ENCODE results near the gene SLC25A27. TPM values are rescaled to one million over a fixed set of nuclear protein-coding genes. Genes with fewer than 3 reads are reported as not detected.

SLC25A27 gene
- total and polyA plus RNA-seq, 2 donors = 1.8 to 27.0 TPM

GRCh38 chr6:46689657-46690056 is 36.9 kb downstream of the SLC25A27 start:
- Histone ChIP-seq H3K27me3 (ENCODE audit: control insufficient read depth in 2 of 2, insufficient read depth in 1 of 2, low read length in 1 of 2) (no peaks in the 10 kb centered on the region), H3K27ac (ENCODE audit: low read depth in 1 of 2, low read length in 1 of 2) (no peak overlapping the region), H3K36me3 (ENCODE audit: control insufficient read depth in 2 of 2, insufficient read depth in 2 of 2, low read length in 1 of 2) (no peaks in the 10 kb centered on the region), H3K4me3 (ENCODE audit: low read length in 2 of 2) (no peak overlapping the region), H3K9me3 (ENCODE audit: control insufficient read depth in 2 of 2, insufficient read depth in 1 of 2, low read length in 1 of 2) (peaks cover 0 to 9% of the 10 kb centered on the region in 2 donors), H3K4me1 (ENCODE audit: control insufficient read depth in 2 of 2, insufficient read depth in 2 of 2, low read length in 2 of 2) (no peaks in the 10 kb centered on the region)
- WGBS = 95% methylated on average over 3 of the region's 3 CpGs
- DNase-seq (ENCODE audit: low read depth in 6 of 9, low spot score in 9 of 9) = no peak

GRCh38 chr6:46690141-46690755 is 37.5 kb downstream of the SLC25A27 start:
- Histone ChIP-seq H3K4me3 (ENCODE audit: low read length in 2 of 2) (no peak overlapping the region), H3K9me3 (ENCODE audit: control insufficient read depth in 2 of 2, insufficient read depth in 1 of 2, low read length in 1 of 2) (peaks cover 0 to 9% of the 10 kb centered on the region in 2 donors), H3K36me3 (ENCODE audit: control insufficient read depth in 2 of 2, insufficient read depth in 2 of 2, low read length in 1 of 2) (no peaks in the 10 kb centered on the region), H3K4me1 (ENCODE audit: control insufficient read depth in 2 of 2, insufficient read depth in 2 of 2, low read length in 2 of 2) (no peaks in the 10 kb centered on the region), H3K27me3 (ENCODE audit: control insufficient read depth in 2 of 2, insufficient read depth in 1 of 2, low read length in 1 of 2) (no peaks in the 10 kb centered on the region), H3K27ac (ENCODE audit: low read depth in 1 of 2, low read length in 1 of 2) (no peak overlapping the region)
- no peak for DNase-seq (ENCODE audit: low read depth in 6 of 9, low spot score in 9 of 9)
- 96% methylated on average over 2 of the region's 2 CpGs for WGBS

GRCh38 chr6:46690911-46691451 is 38.2 kb downstream of the SLC25A27 start:
- Histone ChIP-seq H3K4me3 (ENCODE audit: low read length in 2 of 2) (no peak overlapping the region), H3K9me3 (ENCODE audit: control insufficient read depth in 2 of 2, insufficient read depth in 1 of 2, low read length in 1 of 2) (peaks cover 0 to 9% of the 10 kb centered on the region in 2 donors), H3K36me3 (ENCODE audit: control insufficient read depth in 2 of 2, insufficient read depth in 2 of 2, low read length in 1 of 2) (no peaks in the 10 kb centered on the region), H3K4me1 (ENCODE audit: control insufficient read depth in 2 of 2, insufficient read depth in 2 of 2, low read length in 2 of 2) (no peaks in the 10 kb centered on the region), H3K27ac (ENCODE audit: low read depth in 1 of 2, low read length in 1 of 2) (no peak overlapping the region), H3K27me3 (ENCODE audit: control insufficient read depth in 2 of 2, insufficient read depth in 1 of 2, low read length in 1 of 2) (no peaks in the 10 kb centered on the region)
- WGBS = 87% methylated on average over 1 of the region's 1 CpG
- no peak for DNase-seq (ENCODE audit: low read depth in 6 of 9, low spot score in 9 of 9)

- Histone ChIP-seq H3K27me3 (ENCODE audit: control insufficient read depth in 2 of 2, insufficient read depth in 1 of 2, low read length in 1 of 2) (no peaks in the 10 kb centered on the region), H3K36me3 (ENCODE audit: control insufficient read depth in 2 of 2, insufficient read depth in 2 of 2, low read length in 1 of 2) (no peaks in the 10 kb centered on the region), H3K9me3 (ENCODE audit: control insufficient read depth in 2 of 2, insufficient read depth in 1 of 2, low read length in 1 of 2) (no peaks in the 10 kb centered on the region), H3K4me1 (ENCODE audit: control insufficient read depth in 2 of 2, insufficient read depth in 2 of 2, low read length in 2 of 2) (no peaks in the 10 kb centered on the region), H3K27ac (ENCODE audit: low read depth in 1 of 2, low read length in 1 of 2) (no peak overlapping the region), H3K4me3 (ENCODE audit: low read length in 2 of 2) (no peak overlapping the region)
- DNase-seq (ENCODE audit: low read depth in 6 of 9, low spot score in 9 of 9) = no peak
- 86% methylated on average over 1 of the region's 1 CpG for WGBS
These were observed 47.2 kb downstream of the SLC25A27 start for GRCh38 chr6:46699970-46700369.

DNA sequence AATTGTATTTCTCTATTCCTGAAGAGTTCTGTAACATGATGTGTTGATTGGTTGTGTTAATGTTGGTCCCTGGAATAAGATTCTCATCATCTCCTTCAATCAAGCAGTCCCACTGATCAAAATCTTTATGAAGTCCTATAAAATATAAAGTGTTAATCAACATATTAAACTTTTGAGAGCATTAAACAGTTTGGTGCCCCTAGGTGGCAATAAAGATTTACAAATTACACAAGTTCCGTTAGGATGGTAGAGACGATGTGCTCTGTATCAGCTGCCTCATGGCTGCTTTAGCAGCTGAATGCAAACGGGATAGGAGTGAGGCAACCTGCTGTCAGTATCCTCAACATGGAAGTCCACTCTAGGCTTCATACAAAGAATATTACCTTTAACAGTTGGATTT is 51.8 kb downstream of the SLC25A27 start:
- Histone ChIP-seq H3K36me3 (ENCODE audit: control insufficient read depth in 2 of 2, insufficient read depth in 2 of 2, low read length in 1 of 2) (no peaks in the 10 kb centered on the region), H3K4me3 (ENCODE audit: low read length in 2 of 2) (no peak overlapping the region), H3K27me3 (ENCODE audit: control insufficient read depth in 2 of 2, insufficient read depth in 1 of 2, low read length in 1 of 2) (no peaks in the 10 kb centered on the region), H3K9me3 (ENCODE audit: control insufficient read depth in 2 of 2, insufficient read depth in 1 of 2, low read length in 1 of 2) (no peaks in the 10 kb centered on the region), H3K27ac (ENCODE audit: low read depth in 1 of 2, low read length in 1 of 2) (no peak overlapping the region), H3K4me1 (ENCODE audit: control insufficient read depth in 2 of 2, insufficient read depth in 2 of 2, low read length in 2 of 2) (no peaks in the 10 kb centered on the region)
- WGBS = 5% methylated on average over 3 of the region's 3 CpGs
- DNase-seq (ENCODE audit: low read depth in 6 of 9, low spot score in 9 of 9) = peak in 3 of 9 donors; percentile 0 to 15 (median 0)

- Histone ChIP-seq H3K4me3 (ENCODE audit: low read length in 2 of 2) (no peak overlapping the region), H3K27me3 (ENCODE audit: control insufficient read depth in 2 of 2, insufficient read depth in 1 of 2, low read length in 1 of 2) (no peaks in the 10 kb centered on the region), H3K9me3 (ENCODE audit: control insufficient read depth in 2 of 2, insufficient read depth in 1 of 2, low read length in 1 of 2) (no peaks in the 10 kb centered on the region), H3K4me1 (ENCODE audit: control insufficient read depth in 2 of 2, insufficient read depth in 2 of 2, low read length in 2 of 2) (no peaks in the 10 kb centered on the region), H3K36me3 (ENCODE audit: control insufficient read depth in 2 of 2, insufficient read depth in 2 of 2, low read length in 1 of 2) (no peaks in the 10 kb centered on the region), H3K27ac (ENCODE audit: low read depth in 1 of 2, low read length in 1 of 2) (no peak overlapping the region)
- no peak for DNase-seq (ENCODE audit: low read depth in 6 of 9, low spot score in 9 of 9)
- 87% methylated on average over 2 of the region's 2 CpGs for WGBS
These were observed 53.7 kb downstream of the SLC25A27 start for GRCh38 chr6:46706464-46706863.

DNA sequence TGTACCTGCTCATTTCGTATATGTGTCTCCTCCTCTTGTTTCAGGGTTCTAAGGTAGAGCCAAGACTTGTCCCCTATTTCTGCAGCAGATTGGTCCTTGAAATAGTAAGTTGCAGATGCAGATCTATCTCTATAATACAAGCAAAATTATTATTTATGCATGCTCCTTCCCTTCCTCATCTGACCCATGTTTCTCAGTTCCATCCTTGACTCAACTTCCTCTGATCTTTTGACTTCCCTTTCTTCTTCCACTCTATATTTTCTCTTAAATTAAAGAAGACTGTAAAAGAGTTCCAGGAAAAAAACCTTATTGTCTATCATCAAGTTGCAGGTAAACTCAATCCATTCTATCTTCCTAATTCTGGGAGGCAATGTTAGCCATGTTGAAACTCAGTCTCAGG is 58.7 kb downstream of the SLC25A27 start:
- H3K27ac ChIP-seq (ENCODE audit: low read depth in 1 of 2, low read length in 1 of 2) = no peak overlapping the region
- no peak for DNase-seq (ENCODE audit: low read depth in 6 of 9, low spot score in 9 of 9)
- H3K27me3 ChIP-seq (ENCODE audit: control insufficient read depth in 2 of 2, insufficient read depth in 1 of 2, low read length in 1 of 2) = no peaks in the 10 kb centered on the region
- no peaks in the 10 kb centered on the region for H3K36me3 ChIP-seq (ENCODE audit: control insufficient read depth in 2 of 2, insufficient read depth in 2 of 2, low read length in 1 of 2)
- H3K4me1 ChIP-seq (ENCODE audit: control insufficient read depth in 2 of 2, insufficient read depth in 2 of 2, low read length in 2 of 2) = no peaks in the 10 kb centered on the region
- WGBS = 98% methylated on average over 1 of the region's 1 CpG
- H3K9me3 ChIP-seq (ENCODE audit: control insufficient read depth in 2 of 2, insufficient read depth in 1 of 2, low read length in 1 of 2) = no peaks in the 10 kb centered on the region
- H3K4me3 ChIP-seq (ENCODE audit: low read length in 2 of 2) = no peak overlapping the region

DNA sequence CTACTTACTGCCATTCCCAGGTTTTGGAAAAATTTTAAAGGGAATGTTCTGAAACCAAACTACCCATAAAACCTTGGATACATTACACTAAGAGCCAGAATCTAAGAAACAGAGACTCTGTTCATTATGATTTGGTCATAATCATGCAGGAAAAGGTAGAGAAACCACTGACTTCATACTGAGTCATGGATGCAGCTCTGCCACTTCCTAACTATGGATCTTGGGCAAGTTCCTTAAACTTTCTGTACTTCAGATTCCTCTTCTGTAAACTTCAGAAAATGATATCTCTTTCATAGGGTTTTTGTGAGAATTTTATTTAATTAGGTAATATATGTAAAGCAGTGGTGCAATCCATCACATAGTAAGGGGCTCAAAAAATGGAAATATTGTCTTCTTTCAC is 62.4 kb downstream of the SLC25A27 start:
- Histone ChIP-seq H3K27me3 (ENCODE audit: control insufficient read depth in 2 of 2, insufficient read depth in 1 of 2, low read length in 1 of 2) (no peaks in the 10 kb centered on the region), H3K9me3 (ENCODE audit: control insufficient read depth in 2 of 2, insufficient read depth in 1 of 2, low read length in 1 of 2) (no peaks in the 10 kb centered on the region), H3K27ac (ENCODE audit: low read depth in 1 of 2, low read length in 1 of 2) (no peak overlapping the region), H3K4me3 (ENCODE audit: low read length in 2 of 2) (no peak overlapping the region), H3K36me3 (ENCODE audit: control insufficient read depth in 2 of 2, insufficient read depth in 2 of 2, low read length in 1 of 2) (no peaks in the 10 kb centered on the region), H3K4me1 (ENCODE audit: control insufficient read depth in 2 of 2, insufficient read depth in 2 of 2, low read length in 2 of 2) (no peaks in the 10 kb centered on the region)
- no peak for DNase-seq (ENCODE audit: low read depth in 6 of 9, low spot score in 9 of 9)

GRCh38 chr6:46719099-46719498 is 66.3 kb downstream of the SLC25A27 start:
- no peak for DNase-seq (ENCODE audit: low read depth in 6 of 9, low spot score in 9 of 9)
- H3K27ac ChIP-seq (ENCODE audit: low read depth in 1 of 2, low read length in 1 of 2) = no peak overlapping the region
- WGBS = 94% methylated on average over 1 of the region's 1 CpG
- no peaks in the 10 kb centered on the region for H3K4me1 ChIP-seq (ENCODE audit: control insufficient read depth in 2 of 2, insufficient read depth in 2 of 2, low read length in 2 of 2)
- no peaks in the 10 kb centered on the region for H3K27me3 ChIP-seq (ENCODE audit: control insufficient read depth in 2 of 2, insufficient read depth in 1 of 2, low read length in 1 of 2)
- no peaks in the 10 kb centered on the region for H3K9me3 ChIP-seq (ENCODE audit: control insufficient read depth in 2 of 2, insufficient read depth in 1 of 2, low read length in 1 of 2)
- no peak overlapping the region for H3K4me3 ChIP-seq (ENCODE audit: low read length in 2 of 2)
- H3K36me3 ChIP-seq (ENCODE audit: control insufficient read depth in 2 of 2, insufficient read depth in 2 of 2, low read length in 1 of 2) = no peaks in the 10 kb centered on the region
